Measurements from ENCODE around the gene GRK6.

- TF ChIP-seq ELF4 (CRISPR knock-in tag; IDR thresholded peaks at IDR 0.05) (no peak), XRCC3 (IDR thresholded peaks at IDR 0.05) (no peak), GTF2E2 (tag; IDR thresholded peaks at IDR 0.05) (no peak), MYBL2 (IDR thresholded peaks at IDR 0.05; ENCODE audit: low read depth) (no peak), MYBL2 (CRISPR knock-in tag; IDR thresholded peaks at IDR 0.05; ENCODE audit: borderline replicate concordance) (no peak), SP2 (IDR thresholded peaks at IDR 0.05; ENCODE audit: extremely low read depth, low read depth, low read length, poor library complexity, severe bottlenecking) (no peak), CTCF (IDR thresholded peaks at IDR 0.05 in 2 of 3, conservative IDR thresholded peaks at IDR 0.05 in 1 of 3; ENCODE audit: insufficient read depth in 2 of 3, low read depth in 1 of 3, low read length in 3 of 3) (no peak), POLR2A (conservative IDR thresholded peaks at IDR 0.05) (no peak), SNAPC5 (CRISPR knock-in tag; IDR thresholded peaks at IDR 0.05) (no peak), MECOM (CRISPR knock-in tag; IDR thresholded peaks at IDR 0.05) (no peak), MYC (IDR thresholded peaks at IDR 0.05; ENCODE audit: low read depth, low read length) (no peak), MYC (CRISPR knock-in tag; IDR thresholded peaks at IDR 0.05; ENCODE audit: borderline replicate concordance, low read depth) (no peak), ZSCAN32 (CRISPR knock-in tag; IDR thresholded peaks at IDR 0.05) (no peak), NFRKB (IDR thresholded peaks at IDR 0.05; ENCODE audit: low read depth) (no peak)
- TF ChIP-seq, protein P1, sequence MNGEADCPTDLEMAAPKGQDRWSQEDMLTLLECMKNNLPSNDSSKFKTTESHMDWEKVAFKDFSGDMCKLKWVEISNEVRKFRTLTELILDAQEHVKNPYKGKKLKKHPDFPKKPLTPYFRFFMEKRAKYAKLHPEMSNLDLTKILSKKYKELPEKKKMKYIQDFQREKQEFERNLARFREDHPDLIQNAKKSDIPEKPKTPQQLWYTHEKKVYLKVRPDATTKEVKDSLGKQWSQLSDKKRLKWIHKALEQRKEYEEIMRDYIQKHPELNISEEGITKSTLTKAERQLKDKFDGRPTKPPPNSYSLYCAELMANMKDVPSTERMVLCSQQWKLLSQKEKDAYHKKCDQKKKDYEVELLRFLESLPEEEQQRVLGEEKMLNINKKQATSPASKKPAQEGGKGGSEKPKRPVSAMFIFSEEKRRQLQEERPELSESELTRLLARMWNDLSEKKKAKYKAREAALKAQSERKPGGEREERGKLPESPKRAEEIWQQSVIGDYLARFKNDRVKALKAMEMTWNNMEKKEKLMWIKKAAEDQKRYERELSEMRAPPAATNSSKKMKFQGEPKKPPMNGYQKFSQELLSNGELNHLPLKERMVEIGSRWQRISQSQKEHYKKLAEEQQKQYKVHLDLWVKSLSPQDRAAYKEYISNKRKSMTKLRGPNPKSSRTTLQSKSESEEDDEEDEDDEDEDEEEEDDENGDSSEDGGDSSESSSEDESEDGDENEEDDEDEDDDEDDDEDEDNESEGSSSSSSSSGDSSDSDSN (IDR thresholded peaks at IDR 0.05; ENCODE audit: borderline replicate concordance in 1 of 2, low read depth in 2 of 2, low read length in 2 of 2), result no peak
- TF ChIP-seq, protein P2, sequence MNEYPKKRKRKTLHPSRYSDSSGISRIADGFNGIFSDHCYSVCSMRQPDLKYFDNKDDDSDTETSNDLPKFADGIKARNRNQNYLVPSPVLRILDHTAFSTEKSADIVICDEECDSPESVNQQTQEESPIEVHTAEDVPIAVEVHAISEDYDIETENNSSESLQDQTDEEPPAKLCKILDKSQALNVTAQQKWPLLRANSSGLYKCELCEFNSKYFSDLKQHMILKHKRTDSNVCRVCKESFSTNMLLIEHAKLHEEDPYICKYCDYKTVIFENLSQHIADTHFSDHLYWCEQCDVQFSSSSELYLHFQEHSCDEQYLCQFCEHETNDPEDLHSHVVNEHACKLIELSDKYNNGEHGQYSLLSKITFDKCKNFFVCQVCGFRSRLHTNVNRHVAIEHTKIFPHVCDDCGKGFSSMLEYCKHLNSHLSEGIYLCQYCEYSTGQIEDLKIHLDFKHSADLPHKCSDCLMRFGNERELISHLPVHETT (CRISPR knock-in tag; conservative IDR thresholded peaks at IDR 0.05 in 1 of 2, IDR thresholded peaks at IDR 0.05 in 1 of 2), result no peak
Measured at GRCh38 chr5:177384134-177384533, 42.3 kb upstream of the GRK6 start, which contains the start of gene SLC34A1.

All from K562 (cell line).